Stimulated activated CD4-positive, alpha-beta T cell treated with anti-CD3 and anti-CD28 coated beads, TNF-alpha, amount 100 ng/mL, for 48 hours (primary cell): ENCODE results near the gene ANKS1B.

Experiments
- DNase-seq, 3 donors: peaks; one replicate each; pipeline ENCODE4 v3.0.0-alpha.2; 2020; ENCODE audit warnings: low read depth in 3 of 3

ANKS1B gene

GRCh38 chr12:99200711-99201384 is 783.9 kb downstream of the ANKS1B start:
- no peak for DNase-seq

DNA sequence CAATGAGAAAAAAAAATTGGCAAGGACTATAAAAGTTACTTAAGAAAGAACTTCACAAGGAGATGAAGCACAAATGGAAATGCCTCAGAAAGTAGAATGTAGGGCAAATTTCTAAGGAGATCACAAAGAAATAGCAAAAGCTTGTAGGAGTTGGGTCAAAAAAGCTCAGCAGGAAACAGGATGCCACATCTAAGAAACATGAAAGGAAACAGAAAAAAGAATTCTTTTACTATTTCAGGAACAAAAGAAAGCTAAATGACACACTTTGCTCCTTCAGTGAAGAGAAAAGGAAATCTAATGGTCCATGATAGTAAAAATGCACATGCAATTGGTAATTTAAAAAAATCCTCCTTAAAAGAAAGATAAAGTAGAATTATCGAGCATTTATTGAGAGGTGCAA is 789.3 kb downstream of the ANKS1B start:
- no peak for DNase-seq

- DNase-seq: no peak
Measured at GRCh38 chr12:99192489-99192888, 792.2 kb downstream of the ANKS1B start.

DNA sequence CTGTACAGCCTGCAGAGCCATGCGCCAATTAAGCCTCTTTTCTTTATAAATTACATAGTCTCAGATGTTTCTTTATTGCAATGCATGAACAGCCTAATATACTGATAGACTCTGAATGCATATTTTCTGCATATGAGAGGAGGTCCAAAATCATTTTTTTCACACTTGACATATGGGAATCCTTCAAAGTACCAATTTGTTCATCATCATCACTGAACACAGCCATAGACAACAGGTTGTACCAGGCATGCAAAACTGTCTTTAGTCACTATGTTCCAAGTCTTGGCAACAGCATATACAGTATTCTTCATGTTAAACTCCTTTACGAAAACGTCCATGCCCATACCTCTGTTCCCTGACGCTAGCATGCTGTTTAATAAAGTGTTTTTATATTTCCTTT is 807.9 kb downstream of the ANKS1B start:
- DNase-seq: no peak

- no peak for DNase-seq
Measured at GRCh38 chr12:99170461-99170860, 814.3 kb downstream of the ANKS1B start.

GRCh38 chr12:99170037-99170436 is 814.7 kb downstream of the ANKS1B start:
- DNase-seq: no peak

GRCh38 chr12:99157946-99158345 is 826.8 kb downstream of the ANKS1B start:
- DNase-seq: no peak

DNA sequence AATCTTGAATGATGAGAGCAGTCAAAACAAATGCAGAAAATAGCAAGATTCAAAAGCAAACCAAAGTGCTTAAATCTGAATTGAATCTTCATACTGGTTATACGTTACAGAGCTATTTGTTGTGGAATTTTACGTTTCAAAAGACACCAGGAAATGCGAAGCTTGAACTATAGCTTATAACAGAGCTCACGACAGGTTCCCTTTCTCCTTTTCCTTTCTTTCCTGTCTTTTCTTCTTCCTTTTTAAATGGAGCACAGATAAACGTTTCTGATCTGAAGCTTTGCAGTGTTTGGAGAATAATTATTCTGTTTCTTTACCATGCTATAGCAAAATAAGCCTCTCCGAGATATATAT is 829.8 kb downstream of the ANKS1B start:
- DNase-seq: no peak

GRCh38 chr12:99154216-99154982 is 830.3 kb downstream of the ANKS1B start:
- no peak for DNase-seq

DNA sequence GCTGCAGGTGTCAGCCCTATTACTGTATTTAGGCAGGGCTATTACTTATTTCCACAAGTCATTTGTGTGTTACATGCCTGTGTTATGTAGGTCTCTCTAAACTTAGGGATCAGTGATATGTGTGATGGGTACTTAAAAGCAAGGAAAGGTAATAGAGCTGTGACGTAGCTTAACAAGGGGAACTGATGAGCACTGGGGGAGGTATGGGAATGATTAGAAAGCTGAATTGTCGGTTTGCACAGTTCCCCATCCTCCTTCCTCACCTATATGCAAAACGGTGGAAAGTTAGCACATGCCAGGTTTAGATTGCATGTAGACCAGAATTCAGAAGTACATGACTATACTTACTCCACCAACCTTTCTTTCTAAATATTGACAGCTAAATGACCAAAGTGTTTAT is 831.4 kb downstream of the ANKS1B start:
- DNase-seq: no peak

DNA sequence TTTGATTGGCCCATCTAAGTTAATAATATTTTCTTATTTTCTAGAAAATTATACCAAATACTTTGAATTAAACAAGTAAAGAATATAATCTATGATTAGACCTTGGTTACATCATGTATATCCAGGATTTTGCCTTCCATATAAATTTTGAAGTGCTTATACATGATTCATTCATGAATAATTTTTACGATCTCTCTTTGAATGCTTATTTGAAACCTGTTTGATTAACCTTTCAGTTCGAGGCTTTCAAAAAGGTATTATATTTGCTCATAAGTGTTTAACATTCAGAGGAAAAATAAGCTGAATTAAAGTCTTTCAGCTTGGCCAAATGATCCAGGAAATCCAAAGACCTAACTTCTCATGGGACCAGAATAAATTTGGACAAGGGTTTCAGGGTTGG is 832.4 kb downstream of the ANKS1B start:
- no peak for DNase-seq

GRCh38 chr12:99151744-99152143 is 833.0 kb downstream of the ANKS1B start:
- DNase-seq: no peak

GRCh38 chr12:99147130-99147529 is 837.6 kb downstream of the ANKS1B start:
- DNase-seq: no peak

DNA sequence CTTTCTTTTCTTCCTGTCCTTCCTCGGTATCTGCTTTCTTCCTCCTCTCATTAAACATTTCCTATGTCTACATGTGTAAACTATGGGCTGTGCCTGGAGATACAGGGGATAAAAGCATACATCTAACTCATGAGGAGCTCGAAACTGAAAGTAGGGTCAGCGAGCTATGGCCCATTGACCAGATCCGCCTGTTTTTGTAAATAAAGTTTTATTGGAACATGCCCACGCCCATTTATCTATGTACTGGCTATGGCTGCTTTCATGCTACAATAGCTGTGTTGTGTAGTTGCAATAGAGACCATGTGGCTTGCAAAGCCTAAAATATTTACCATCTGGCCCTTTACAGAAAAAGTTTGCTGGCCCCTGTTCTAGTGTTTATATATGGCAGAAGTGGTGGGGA is 838.0 kb downstream of the ANKS1B start:
- DNase-seq: no peak

GRCh38 chr12:99146185-99146584 is 838.6 kb downstream of the ANKS1B start:
- no peak for DNase-seq

GRCh38 chr12:99142651-99143050 is 842.1 kb downstream of the ANKS1B start:
- DNase-seq: no peak

DNA sequence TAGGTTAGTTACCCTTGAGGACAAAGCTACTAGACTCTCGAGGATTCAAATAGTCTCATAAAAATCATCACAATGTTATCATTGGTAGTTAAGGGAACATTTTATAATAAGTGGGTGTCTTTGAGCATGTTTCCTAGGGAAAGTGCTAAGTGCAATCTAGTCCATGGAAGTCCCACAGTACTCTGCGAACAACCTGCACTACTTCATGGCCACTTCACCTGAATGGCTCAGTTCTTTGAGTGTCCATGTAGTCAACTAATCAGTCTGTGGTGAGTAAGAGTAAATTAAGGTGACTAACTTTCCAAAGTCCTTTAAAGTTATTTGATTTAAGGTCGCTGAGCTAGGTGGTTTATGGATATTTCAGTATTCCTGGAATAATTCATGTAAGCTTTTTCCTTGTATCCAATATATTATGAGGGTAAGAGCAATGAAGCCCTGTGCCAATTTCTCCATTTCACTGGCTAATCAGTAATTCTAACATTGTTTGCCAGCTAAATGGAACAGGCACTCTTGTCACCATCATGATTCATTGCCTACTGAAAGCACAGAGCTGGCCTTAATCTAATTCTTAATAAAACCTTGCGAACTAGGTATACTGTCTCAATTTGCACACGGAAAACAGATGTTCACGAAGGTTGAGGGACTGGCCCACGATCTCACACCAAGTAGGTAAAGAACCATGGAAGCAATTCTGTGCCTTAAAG is 844.6 kb downstream of the ANKS1B start:
- DNase-seq: no peak

GRCh38 chr12:99138393-99138792 is 846.3 kb downstream of the ANKS1B start:
- DNase-seq: no peak

GRCh38 chr12:99137124-99137855 is 847.4 kb downstream of the ANKS1B start:
- no peak for DNase-seq

DNA sequence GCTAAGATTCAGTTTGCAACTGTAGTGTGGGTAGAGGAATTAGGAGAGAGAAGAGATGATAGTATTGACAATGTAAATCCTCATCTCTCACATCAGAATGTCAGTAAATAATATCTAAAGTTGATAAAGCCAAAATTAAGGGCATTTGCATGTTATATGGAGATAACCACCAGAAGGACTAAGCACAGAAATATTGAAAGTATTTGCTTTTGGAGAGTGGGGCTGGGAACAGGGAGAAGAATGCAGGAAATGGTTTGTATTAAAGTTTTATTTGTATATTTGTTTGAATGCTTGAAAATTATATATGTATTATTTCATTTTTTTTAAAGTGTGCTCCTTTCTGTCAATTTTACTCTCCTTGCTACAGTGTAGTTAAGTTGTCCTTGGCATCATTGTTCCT is 848.2 kb downstream of the ANKS1B start:
- DNase-seq: no peak

GRCh38 chr12:99135376-99135775 is 849.4 kb downstream of the ANKS1B start:
- no peak for DNase-seq

GRCh38 chr12:99133401-99133800 is 851.3 kb downstream of the ANKS1B start:
- DNase-seq: no peak
